ENCODE data around the gene HSPA2. TPM values are rescaled to one million over a fixed set of nuclear protein-coding genes. Genes with fewer than 3 reads are reported as not detected.
"Not testable (repeated sequence)": the region's sequence is repeated elsewhere in the genome, so short reads cannot be mapped to it uniquely, and the experiment has no call there.

The HSPA2 gene
- total and polyA plus RNA-seq, 5 donors: 41.6 to 113 (median 49.8) TPM

DNA sequence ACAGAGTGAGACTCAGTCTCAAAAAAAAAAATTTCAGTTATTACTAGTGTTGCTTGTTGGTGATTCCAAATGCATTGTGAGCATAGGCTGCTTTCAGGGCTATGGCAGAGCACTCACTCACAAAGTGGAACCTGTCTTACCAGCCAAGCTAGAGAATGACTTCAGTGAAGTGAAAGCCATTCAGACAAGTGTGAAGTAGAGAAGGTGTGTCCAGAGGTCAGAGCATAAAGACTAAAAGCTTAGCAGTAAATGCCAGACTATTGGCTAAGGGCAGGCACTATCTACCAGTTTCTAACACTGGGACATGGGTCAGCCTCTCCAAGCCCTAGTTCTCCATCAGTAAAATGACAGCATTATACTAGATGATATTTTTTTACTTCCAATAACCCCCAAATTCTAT is 21.9 kb downstream of the HSPA2 start:
- no peaks in the 10 kb centered on the region for H3K27me3 ChIP-seq (ENCODE audit: control insufficient read depth, insufficient read depth)
- H3K4me1 ChIP-seq (ENCODE audit: control insufficient read depth, insufficient read depth, low read length): no peaks in the 10 kb centered on the region
- no peak for DNase-seq
- ATAC-seq: peak in 1 of 2 donors; percentile 18
- intact Hi-C loops (cut with DNase I): no loop called here
- no peak overlapping the region for H3K4me3 ChIP-seq (ENCODE audit: low read length)
- no peaks in the 10 kb centered on the region for H3K9me3 ChIP-seq (ENCODE audit: control insufficient read depth, low read length)
- H3K27ac ChIP-seq (ENCODE audit: low read length): no peak overlapping the region

DNA sequence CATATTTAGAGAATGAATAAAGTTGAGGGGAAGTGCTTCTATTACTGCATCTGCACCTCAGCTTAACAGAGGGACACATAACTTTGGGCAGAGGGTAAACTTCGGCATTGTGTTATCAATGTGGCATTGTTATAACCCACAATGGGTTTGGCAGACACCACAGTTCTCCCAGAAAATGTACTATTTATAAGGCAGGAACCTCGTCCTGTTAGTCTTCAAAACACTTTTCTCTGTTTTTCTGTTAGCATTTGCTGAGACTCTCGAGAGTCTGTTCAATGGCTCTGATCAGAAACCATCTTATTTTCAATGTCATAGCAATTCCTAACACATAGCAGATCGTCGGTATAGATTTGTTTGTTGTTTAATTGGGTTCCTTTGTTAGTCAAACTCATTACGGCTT is 23.2 kb downstream of the HSPA2 start:
- intact Hi-C loops (cut with DNase I): no loop called here
- no peak overlapping the region for H3K4me3 ChIP-seq (ENCODE audit: low read length)
- DNase-seq (no peak), ATAC-seq (no peak)
- H3K9me3 ChIP-seq (ENCODE audit: control insufficient read depth, low read length): no peaks in the 10 kb centered on the region
- no peaks in the 10 kb centered on the region for H3K4me1 ChIP-seq (ENCODE audit: control insufficient read depth, insufficient read depth, low read length)
- WGBS: 70% methylated on average over 6 of the region's 6 CpGs
- no peak overlapping the region for H3K27ac ChIP-seq (ENCODE audit: low read length)
- no peaks in the 10 kb centered on the region for H3K27me3 ChIP-seq (ENCODE audit: control insufficient read depth, insufficient read depth)

DNA sequence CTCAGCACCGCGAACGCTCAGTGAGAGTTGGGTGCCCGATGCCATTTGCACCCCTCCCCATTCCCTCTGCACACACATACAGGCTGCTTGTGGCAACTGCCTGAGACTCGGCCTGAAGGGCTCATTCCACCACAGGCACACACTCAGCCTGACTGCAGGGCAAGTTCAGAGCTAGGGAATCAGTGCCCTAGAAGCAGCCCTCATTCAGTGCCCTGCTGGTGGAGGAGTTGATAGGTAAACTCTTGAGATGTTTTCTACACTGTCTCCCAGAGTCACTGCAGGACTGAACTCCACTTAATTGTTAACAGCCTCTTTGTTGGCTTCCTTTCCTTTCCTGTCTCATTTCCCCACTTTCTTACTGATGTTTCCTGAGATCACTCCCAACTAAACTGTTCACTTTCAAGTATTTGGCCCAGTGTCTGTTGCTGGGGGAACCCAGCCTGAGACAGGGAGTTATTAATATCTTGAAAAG is 26.1 kb downstream of the HSPA2 start:
- ATAC-seq: peak in 1 of 2 donors; percentile 10
- H3K27ac ChIP-seq (ENCODE audit: low read length): no peak overlapping the region
- 60% methylated on average over 5 of the region's 5 CpGs for WGBS
- H3K27me3 ChIP-seq (ENCODE audit: control insufficient read depth, insufficient read depth): no peaks in the 10 kb centered on the region
- DNase-seq: peak in 1 of 3 donors; percentile 54
- no peak overlapping the region for H3K4me3 ChIP-seq (ENCODE audit: low read length)
- no peaks in the 10 kb centered on the region for H3K4me1 ChIP-seq (ENCODE audit: control insufficient read depth, insufficient read depth, low read length)
- intact Hi-C loops (cut with DNase I): no loop called here
- H3K9me3 ChIP-seq (ENCODE audit: control insufficient read depth, low read length): no peaks in the 10 kb centered on the region

DNA sequence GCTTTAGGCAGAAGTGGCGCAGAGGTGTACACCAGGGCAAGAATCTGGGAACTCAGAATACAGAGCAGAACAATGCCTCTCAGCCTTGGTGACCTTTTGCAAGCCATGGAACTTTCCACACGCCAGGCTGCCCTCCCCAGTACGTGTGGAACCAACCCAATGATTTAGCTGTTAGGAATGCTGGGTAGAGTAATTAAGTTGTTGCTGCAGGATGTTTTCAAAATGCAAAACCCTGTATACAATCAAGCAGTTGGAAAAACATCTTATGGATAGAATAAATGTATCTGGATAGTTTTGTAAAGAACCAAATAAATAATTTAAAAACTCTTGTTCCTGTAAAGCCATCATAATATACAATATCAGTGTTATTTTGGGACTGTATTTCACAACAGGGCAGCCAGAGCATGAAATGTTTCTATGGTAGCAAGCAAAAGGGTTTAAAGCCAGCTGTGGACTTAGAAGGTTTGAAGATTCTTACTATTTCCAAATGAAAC is 28.6 kb downstream of the HSPA2 start:
- H3K27me3 ChIP-seq (ENCODE audit: control insufficient read depth, insufficient read depth): no peaks in the 10 kb centered on the region
- H3K4me1 ChIP-seq (ENCODE audit: control insufficient read depth, insufficient read depth, low read length): peaks cover 2% of the 10 kb centered on the region
- H3K27ac ChIP-seq (ENCODE audit: low read length): no peak overlapping the region
- peak; percentile 94 to 97 for ATAC-seq
- H3K9me3 ChIP-seq (ENCODE audit: control insufficient read depth, low read length): no peaks in the 10 kb centered on the region
- 44% methylated on average over 3 of the region's 3 CpGs for WGBS
- intact Hi-C loops (cut with DNase I): no loop called here
- no peak overlapping the region for H3K4me3 ChIP-seq (ENCODE audit: low read length)
- peak; percentile 76 to 84 (median 77) for DNase-seq

DNA sequence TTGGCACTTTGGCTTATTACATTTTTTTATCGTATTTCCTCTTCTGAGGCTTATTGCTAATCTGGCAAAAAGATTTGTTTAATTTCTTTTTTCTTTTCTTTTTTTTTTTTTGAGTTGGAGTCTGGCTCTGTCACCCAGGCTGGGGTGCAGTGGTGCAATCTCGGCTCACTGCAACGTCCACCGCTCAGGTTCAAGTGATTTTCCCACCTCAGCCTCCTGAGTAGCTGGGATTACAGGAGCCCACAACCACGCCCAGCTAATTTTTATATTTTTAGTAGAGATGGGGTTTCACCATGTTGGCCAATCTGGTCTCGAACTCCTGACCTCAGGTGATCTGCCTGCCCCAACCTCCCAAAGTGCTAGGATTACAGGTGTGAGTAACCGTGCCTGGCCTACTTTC is 29.1 kb downstream of the HSPA2 start:
- DNase-seq (peak in 2 of 3 donors; percentile 25 to 63), ATAC-seq (peak; percentile 15 to 34)
- H3K4me1 ChIP-seq (ENCODE audit: control insufficient read depth, insufficient read depth, low read length); H3K27me3 ChIP-seq (ENCODE audit: control insufficient read depth, insufficient read depth); H3K4me3 ChIP-seq (ENCODE audit: low read length); H3K9me3 ChIP-seq (ENCODE audit: control insufficient read depth, low read length); H3K27ac ChIP-seq (ENCODE audit: low read length); intact Hi-C loops (cut with DNase I): not testable (repeated sequence)
- 69% methylated on average over 7 of the region's 7 CpGs for WGBS

DNA sequence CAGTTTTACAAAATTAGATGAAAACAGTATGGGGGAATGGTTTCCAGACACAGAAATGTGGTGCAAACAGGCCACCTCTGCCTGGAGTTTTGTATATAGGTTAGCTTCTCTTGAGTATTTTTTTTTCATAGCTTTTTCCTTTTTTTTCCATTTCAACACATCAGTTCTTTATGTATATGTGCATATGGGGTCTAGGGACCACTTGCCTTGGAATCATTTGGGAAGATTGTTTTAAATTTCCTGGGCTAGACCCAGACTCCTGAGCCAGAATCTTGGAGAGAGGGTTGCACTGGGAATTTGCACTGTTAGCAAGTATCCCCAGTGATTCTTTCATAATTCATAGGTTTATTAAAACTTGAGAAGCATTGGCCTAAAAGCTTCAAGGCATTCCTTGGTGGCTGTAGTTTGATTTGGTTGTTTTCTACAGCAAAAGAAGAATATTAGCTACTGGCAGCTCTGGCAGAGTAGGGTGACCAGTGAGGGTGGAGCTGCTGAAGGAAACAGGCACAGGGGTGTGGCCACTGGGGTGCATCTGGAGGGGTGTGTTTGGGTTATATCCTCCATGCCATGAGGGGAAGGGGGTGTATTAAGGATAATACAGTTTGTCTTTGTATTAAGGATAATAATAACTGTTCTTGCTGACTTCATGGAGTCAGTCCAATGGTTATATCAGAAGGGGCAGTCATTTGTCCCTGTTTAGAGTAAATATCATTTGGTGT is 32.0 kb downstream of the HSPA2 start:
- intact Hi-C loops (cut with DNase I): no loop called here
- H3K4me1 ChIP-seq (ENCODE audit: control insufficient read depth, insufficient read depth, low read length): peaks cover 2% of the 10 kb centered on the region
- no peak overlapping the region for H3K4me3 ChIP-seq (ENCODE audit: low read length)
- DNase-seq (peak in 2 of 3 donors; percentile 23 to 65), ATAC-seq (peak; percentile 33 to 44)
- H3K9me3 ChIP-seq (ENCODE audit: control insufficient read depth, low read length): no peaks in the 10 kb centered on the region
- H3K27ac ChIP-seq (ENCODE audit: low read length): peak overlapping the region; percentile 81
- H3K27me3 ChIP-seq (ENCODE audit: control insufficient read depth, insufficient read depth): no peaks in the 10 kb centered on the region

DNA sequence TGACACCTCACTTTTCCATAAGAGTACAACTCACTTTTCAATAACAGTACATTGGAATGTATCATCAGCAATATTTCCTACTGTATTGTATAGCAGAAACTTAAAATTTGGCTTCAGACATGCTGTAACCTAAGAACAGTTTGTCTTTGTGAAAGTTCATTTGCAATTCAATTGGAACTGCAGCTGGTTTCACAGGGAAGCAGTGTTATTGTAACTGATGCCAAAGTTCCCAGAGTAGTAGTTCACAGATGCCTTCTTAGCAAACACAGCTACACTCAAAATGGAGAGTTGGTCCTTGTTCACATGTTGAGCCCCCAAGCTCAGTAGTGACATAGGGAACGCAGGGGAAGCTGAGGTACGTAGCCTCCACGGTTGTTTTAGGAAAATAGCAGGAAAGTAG is 32.6 kb downstream of the HSPA2 start:
- peak overlapping the region; percentile 68 for H3K27ac ChIP-seq (ENCODE audit: low read length)
- 77% methylated on average over 3 of the region's 3 CpGs for WGBS
- H3K4me1 ChIP-seq (ENCODE audit: control insufficient read depth, insufficient read depth, low read length): peaks cover 2% of the 10 kb centered on the region
- intact Hi-C loops (cut with DNase I): no loop called here
- no peaks in the 10 kb centered on the region for H3K9me3 ChIP-seq (ENCODE audit: control insufficient read depth, low read length)
- no peaks in the 10 kb centered on the region for H3K27me3 ChIP-seq (ENCODE audit: control insufficient read depth, insufficient read depth)
- no peak for DNase-seq
- ATAC-seq: peak in 1 of 2 donors; percentile 58
- no peak overlapping the region for H3K4me3 ChIP-seq (ENCODE audit: low read length)

DNA sequence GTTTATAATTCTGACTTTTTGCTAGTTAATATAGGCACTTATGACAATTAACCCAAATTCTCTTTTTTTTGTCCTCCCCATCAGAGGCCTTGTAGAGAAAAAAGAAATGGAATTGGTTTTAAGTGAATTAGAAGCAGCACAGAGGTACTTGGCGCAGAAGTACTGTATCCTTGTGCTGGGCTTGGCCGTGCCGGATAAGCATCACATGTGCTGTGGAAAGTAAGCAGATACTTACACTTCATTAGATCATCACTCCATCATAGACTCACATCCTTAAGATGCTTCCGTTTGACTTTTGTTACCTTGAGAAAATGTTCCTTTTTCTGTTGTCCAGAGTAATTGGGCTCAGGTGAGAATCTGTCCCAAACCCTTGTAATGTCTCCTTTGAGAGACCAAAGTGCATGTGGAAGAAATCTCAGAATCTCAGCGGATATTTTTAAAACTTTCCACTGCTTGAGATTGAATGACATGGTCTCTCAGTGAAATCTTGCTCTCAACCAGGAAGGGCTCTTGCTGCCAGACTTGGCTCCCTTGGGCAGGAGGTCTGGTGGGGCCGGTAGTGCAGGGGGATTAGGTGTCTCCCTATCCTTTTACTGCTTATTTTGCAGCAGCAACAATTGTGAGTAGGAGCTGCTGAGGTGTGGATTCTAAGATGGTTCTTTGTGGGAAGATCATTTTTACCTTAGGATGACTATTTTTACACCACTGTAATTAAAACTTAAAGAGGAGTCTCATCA is 34.0 kb downstream of the HSPA2 start:
- H3K4me1 ChIP-seq (ENCODE audit: control insufficient read depth, insufficient read depth, low read length): peaks cover 2% of the 10 kb centered on the region
- H3K27ac ChIP-seq (ENCODE audit: low read length): no peak overlapping the region
- H3K27me3 ChIP-seq (ENCODE audit: control insufficient read depth, insufficient read depth): no peaks in the 10 kb centered on the region
- H3K4me3 ChIP-seq (ENCODE audit: low read length): no peak overlapping the region
- 87% methylated on average over 6 of the region's 6 CpGs for WGBS
- no peaks in the 10 kb centered on the region for H3K9me3 ChIP-seq (ENCODE audit: control insufficient read depth, low read length)
- DNase-seq: no peak
- intact Hi-C loops (cut with DNase I): no loop called here
- no peak for ATAC-seq

DNA sequence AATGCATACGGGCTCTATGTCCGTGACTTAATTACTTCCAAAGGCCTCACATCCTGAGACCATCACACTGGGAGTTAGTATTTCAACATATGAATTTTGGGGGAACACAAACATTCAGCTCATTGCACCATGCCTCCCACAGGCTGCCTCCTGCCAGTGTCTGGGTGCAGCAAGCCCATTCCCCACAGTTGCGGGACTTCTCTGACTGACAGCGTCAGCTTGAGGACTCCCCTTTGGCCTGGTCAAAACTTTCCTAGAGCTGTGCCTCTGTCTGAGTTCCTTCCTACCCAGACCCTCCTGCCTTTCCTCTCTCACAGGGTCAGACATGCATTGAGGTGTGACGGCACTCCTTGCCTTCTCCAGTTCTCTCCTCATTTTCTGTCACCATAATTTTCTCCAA is 36.7 kb downstream of the HSPA2 start:
- ATAC-seq (no peak), DNase-seq (no peak)
- Histone ChIP-seq H3K27me3 (ENCODE audit: control insufficient read depth, insufficient read depth) (no peaks in the 10 kb centered on the region), H3K4me3 (ENCODE audit: low read length) (no peak overlapping the region), H3K4me1 (ENCODE audit: control insufficient read depth, insufficient read depth, low read length) (peaks cover 2% of the 10 kb centered on the region), H3K27ac (ENCODE audit: low read length) (no peak overlapping the region), H3K9me3 (ENCODE audit: control insufficient read depth, low read length) (no peaks in the 10 kb centered on the region)
- intact Hi-C loops (cut with DNase I): no loop called here
- 86% methylated on average over 5 of the region's 5 CpGs for WGBS

DNA sequence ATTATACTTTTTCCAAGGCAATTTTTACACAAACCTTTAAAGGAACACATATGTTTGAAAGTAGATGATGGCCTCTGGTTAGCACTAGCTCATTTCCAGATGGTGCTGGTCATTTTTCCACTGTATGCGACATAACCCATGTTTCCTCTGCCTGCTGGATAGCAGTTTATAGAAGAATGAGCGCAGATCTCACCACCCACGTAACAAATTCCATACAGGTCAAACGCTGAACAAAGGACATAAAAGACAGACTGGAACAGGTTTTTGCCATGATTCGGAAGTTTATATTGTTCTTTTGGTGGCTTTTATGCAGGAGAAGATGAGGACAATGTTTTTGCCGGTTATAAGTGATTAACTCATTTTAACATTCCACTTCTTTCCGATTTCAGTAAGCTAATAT is 39.9 kb downstream of the HSPA2 start:
- DNase-seq (no peak), ATAC-seq (no peak)
- WGBS: 73% methylated on average over 7 of the region's 7 CpGs
- no peak overlapping the region for H3K27ac ChIP-seq (ENCODE audit: low read length)
- no peaks in the 10 kb centered on the region for H3K27me3 ChIP-seq (ENCODE audit: control insufficient read depth, insufficient read depth)
- H3K4me1 ChIP-seq (ENCODE audit: control insufficient read depth, insufficient read depth, low read length): no peaks in the 10 kb centered on the region
- intact Hi-C loops (cut with DNase I): no loop called here
- H3K4me3 ChIP-seq (ENCODE audit: low read length): no peak overlapping the region
- no peaks in the 10 kb centered on the region for H3K9me3 ChIP-seq (ENCODE audit: control insufficient read depth, low read length)

DNA sequence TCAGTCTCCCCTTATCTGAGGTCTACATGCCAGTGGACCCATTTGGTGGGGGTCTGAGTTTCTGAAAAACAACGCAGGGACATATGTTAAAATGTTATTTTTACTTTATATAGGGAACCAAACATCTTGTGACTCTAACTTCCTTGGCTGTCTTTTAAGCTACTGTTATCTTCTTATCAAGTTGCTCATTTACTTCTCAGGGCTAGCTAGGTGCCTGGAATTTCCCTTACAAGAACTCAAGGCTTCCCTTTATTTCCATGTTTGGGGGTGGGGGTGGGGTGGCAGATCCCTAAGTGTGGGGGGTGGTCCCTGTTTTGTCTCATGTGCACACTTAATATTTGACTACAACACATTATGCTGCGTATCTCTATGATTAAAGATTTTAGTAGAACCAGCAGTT is 40.8 kb downstream of the HSPA2 start:
- no peaks in the 10 kb centered on the region for H3K27me3 ChIP-seq (ENCODE audit: control insufficient read depth, insufficient read depth)
- no peak for DNase-seq
- no peak for ATAC-seq
- no peaks in the 10 kb centered on the region for H3K9me3 ChIP-seq (ENCODE audit: control insufficient read depth, low read length)
- H3K27ac ChIP-seq (ENCODE audit: low read length): no peak overlapping the region
- H3K4me1 ChIP-seq (ENCODE audit: control insufficient read depth, insufficient read depth, low read length): no peaks in the 10 kb centered on the region
- H3K4me3 ChIP-seq (ENCODE audit: low read length): no peak overlapping the region
- intact Hi-C loops (cut with DNase I): no loop called here
- 60% methylated on average over 2 of the region's 2 CpGs for WGBS

Data from right cardiac atrium (tissue), 5 donors.